ENCODE measurements around the gene PTPRF.

Gene PTPRF

DNA sequence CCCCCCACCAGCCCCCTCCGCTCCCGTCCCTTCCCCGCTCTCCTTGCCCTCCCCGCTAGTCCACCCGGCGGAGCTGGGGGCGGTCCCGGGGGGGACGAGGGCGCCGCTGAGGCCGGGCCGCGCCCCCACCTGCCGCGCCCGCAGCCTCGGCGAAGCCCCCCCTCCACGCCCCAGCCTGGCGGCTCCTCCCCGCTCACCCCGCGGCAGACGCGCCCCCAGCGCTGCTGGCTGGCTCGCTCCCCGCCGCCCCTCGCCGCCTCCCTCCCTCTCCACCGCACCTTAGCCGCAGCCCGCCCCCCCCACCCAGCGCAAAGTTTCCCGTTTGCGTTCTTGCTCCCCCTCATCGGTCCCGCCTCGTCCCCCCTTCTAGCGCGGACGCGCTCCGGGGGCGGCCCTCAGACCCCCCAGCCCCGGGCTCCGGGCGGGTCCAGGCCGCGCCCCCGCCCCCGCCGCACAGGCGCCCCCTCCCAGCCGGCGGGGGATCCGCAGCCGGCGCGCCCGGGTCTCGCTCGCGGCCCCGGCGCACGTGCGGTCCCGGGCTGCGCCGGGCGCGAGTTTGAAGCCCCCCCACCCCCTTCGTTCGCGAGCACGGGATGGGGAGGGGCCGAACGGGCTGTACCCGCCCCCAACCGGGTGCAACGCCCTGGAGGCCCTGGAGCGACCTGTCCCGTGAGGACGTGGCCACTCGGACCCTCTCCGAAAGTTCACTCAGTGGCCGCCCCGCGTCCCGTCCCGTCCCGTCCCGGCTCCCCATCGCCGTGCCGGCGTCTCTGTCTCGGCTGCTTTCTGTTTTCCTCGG lies 623 bp downstream of the PTPRF start:
- no peak for TF ChIP-seq CTCF (IDR thresholded peaks at IDR 0.05; ENCODE audit: insufficient read depth, low read depth, low read length, missing control alignments)
- H3K4me3 ChIP-seq (ENCODE audit: low read length) = peak overlapping the region; percentile 93
- DNase-seq (ENCODE audit: low read depth) = no peak

DNA sequence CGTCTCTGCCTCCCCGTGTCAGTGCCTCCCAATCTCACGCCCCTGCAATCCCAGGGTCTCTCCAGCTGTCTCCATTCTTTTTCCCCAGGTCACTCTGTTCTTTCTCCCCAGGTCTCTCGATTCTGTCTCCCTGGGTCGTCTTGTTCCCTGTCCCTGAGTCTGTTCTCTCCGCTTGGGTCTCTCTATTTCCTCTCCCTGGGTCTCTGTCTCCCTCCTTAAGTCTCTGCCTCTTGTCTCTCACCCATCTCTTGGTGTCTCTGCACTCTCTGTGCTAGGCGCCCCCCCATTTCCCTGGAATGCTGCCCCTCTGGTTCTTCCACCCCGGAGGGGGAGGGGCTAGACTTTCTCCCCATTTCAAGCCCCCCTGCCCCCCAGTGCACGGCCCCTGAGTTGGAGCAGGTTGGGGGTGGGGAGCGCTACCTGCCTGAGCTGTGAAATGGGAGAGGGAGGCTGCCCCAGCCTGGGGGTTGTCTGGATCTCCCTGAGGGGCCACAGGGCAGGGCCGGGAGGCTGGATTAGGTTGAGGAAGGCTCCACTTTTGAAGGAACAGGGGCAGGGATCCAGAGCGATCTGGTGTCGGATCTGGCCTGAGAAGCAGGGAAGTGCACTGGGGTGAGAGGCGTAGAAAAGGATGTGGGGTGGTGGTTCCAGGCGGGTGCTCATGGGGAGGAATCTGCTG lies 1.4 kb downstream of the PTPRF start:
- no peak for DNase-seq (ENCODE audit: low read depth)
- no peak for TF ChIP-seq CTCF (IDR thresholded peaks at IDR 0.05; ENCODE audit: insufficient read depth, low read depth, low read length, missing control alignments)
- peak overlapping the region; percentile 93 for H3K4me3 ChIP-seq (ENCODE audit: low read length)

DNA sequence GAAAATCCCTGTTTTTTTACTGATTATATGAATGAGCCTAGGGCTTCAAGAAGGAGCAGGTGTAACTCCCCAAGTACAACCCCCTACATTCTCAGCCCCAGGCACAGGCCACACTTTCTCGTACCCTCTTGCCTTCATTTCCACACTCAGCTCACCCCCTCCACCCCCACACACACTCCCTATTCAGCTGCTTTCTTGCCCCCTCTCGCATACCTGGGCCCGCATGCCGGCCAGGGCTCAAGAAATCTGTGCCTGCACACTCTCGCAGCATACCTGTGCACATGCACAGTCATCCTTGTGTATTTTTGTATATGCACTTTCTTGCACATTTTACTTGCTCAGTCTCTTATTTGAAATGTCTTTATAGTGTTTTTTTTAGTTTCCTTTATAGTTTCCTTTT lies 2.0 kb downstream of the PTPRF start:
- TF ChIP-seq CTCF (IDR thresholded peaks at IDR 0.05; ENCODE audit: insufficient read depth, low read depth, low read length, missing control alignments) = no peak
- DNase-seq (ENCODE audit: low read depth) = no peak
- H3K4me3 ChIP-seq (ENCODE audit: low read length) = peak overlapping the region; percentile 93

DNA sequence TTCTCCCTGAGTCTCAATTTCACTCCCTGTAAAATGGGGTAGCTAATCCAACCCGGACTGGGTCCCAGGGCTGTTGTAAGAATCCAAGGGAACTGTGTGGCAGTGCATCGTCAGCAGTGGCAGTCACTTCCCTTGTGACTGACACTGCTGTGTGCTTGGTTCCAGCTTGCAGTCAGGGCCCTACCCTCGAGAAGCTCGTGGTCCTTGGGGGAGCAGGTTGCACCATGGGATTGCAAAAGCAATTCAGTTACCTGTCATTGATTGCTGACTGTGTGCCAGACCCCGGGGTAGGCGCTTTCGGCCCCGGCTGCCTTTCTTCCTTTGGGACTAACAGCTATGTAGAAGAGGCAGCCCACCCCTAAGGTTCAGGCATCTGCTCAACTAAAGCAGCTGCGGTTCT lies 2.9 kb downstream of the PTPRF start:
- no peak for TF ChIP-seq CTCF (IDR thresholded peaks at IDR 0.05; ENCODE audit: insufficient read depth, low read depth, low read length, missing control alignments)
- no peak for DNase-seq (ENCODE audit: low read depth)
- peak overlapping the region; percentile 93 for H3K4me3 ChIP-seq (ENCODE audit: low read length)

DNA sequence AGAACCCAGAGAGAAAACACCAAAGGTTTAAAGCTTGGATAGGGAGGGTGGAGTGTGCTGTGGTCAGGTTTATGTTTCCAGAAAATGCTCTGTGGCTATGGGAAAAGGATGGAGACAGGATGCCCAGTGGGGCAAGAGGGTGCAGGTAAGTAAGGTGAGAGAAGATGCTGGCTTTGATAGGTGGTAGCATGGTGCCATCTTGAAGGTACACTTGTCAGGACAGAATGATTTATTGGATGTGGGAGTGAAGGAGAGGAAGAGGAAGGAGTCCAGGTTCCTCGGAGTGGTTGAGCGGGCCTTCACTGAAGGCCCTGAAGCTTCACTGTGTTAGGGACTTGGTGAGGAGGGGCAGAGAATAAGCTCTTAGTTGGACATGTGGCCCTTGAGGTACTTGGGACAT lies 3.6 kb downstream of the PTPRF start:
- no peak for DNase-seq (ENCODE audit: low read depth)
- TF ChIP-seq CTCF (IDR thresholded peaks at IDR 0.05; ENCODE audit: insufficient read depth, low read depth, low read length, missing control alignments) = no peak
- no peak overlapping the region for H3K4me3 ChIP-seq (ENCODE audit: low read length)

GRCh38 chr1:43536196-43536863 lies 5.6 kb downstream of the PTPRF start:
- peak; percentile 87 for DNase-seq (ENCODE audit: low read depth)
- no peak for TF ChIP-seq CTCF (IDR thresholded peaks at IDR 0.05; ENCODE audit: insufficient read depth, low read depth, low read length, missing control alignments)
- H3K4me3 ChIP-seq (ENCODE audit: low read length) = peak overlapping the region; percentile 25

Data from epithelial cell of esophagus (primary cell).